ENCODE measurements around the gene MAP3K13. TPM values are rescaled to one million over a fixed set of nuclear protein-coding genes. Genes with fewer than 3 reads are reported as not detected.

The MAP3K13 gene
- total RNA-seq, 1 experiment from 2014 or later = 9.1 TPM

DNA sequence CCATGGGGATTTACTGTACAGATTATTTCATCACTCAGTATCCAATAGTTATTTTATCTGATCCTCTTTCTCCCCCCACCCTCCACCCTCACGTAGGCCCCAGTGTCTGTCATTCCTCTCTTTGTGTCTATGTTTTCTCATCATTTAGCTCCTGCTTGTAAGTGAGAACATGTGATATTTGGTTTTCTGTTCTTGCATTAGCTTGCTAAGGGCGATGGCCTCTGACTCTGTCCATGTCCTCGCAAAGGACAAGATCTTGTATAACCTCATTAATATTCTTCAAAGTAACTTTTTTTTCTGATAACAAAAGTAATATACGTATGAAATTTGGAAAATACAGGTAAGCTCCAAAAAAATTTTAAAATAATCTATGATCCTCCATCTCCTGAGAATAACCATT lies 67.4 kb downstream of the MAP3K13 start (continued):
- TF ChIP-seq ETV6 (CRISPR knock-in tag; IDR thresholded peaks at IDR 0.05) (no peak), IRF2 (CRISPR knock-in tag; IDR thresholded peaks at IDR 0.05; ENCODE audit: borderline replicate concordance, low read depth) (no peak), PRRX2 (CRISPR knock-in tag; IDR thresholded peaks at IDR 0.05) (no peak), ZBTB21 (CRISPR knock-in tag; IDR thresholded peaks at IDR 0.05; ENCODE audit: borderline replicate concordance) (no peak), TEAD4 (CRISPR knock-in tag; IDR thresholded peaks at IDR 0.05) (no peak), ELF4 (CRISPR knock-in tag; IDR thresholded peaks at IDR 0.05; ENCODE audit: low read depth) (no peak), FOXP1 (CRISPR knock-in tag; IDR thresholded peaks at IDR 0.05; ENCODE audit: borderline replicate concordance) (no peak)
- TF ChIP-seq, protein P1, sequence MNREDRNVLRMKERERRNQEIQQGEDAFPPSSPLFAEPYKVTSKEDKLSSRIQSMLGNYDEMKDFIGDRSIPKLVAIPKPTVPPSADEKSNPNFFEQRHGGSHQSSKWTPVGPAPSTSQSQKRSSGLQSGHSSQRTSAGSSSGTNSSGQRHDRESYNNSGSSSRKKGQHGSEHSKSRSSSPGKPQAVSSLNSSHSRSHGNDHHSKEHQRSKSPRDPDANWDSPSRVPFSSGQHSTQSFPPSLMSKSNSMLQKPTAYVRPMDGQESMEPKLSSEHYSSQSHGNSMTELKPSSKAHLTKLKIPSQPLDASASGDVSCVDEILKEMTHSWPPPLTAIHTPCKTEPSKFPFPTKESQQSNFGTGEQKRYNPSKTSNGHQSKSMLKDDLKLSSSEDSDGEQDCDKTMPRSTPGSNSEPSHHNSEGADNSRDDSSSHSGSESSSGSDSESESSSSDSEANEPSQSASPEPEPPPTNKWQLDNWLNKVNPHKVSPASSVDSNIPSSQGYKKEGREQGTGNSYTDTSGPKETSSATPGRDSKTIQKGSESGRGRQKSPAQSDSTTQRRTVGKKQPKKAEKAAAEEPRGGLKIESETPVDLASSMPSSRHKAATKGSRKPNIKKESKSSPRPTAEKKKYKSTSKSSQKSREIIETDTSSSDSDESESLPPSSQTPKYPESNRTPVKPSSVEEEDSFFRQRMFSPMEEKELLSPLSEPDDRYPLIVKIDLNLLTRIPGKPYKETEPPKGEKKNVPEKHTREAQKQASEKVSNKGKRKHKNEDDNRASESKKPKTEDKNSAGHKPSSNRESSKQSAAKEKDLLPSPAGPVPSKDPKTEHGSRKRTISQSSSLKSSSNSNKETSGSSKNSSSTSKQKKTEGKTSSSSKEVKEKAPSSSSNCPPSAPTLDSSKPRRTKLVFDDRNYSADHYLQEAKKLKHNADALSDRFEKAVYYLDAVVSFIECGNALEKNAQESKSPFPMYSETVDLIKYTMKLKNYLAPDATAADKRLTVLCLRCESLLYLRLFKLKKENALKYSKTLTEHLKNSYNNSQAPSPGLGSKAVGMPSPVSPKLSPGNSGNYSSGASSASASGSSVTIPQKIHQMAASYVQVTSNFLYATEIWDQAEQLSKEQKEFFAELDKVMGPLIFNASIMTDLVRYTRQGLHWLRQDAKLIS (CRISPR knock-in tag; IDR thresholded peaks at IDR 0.05; ENCODE audit: borderline replicate concordance) = no peak

DNA sequence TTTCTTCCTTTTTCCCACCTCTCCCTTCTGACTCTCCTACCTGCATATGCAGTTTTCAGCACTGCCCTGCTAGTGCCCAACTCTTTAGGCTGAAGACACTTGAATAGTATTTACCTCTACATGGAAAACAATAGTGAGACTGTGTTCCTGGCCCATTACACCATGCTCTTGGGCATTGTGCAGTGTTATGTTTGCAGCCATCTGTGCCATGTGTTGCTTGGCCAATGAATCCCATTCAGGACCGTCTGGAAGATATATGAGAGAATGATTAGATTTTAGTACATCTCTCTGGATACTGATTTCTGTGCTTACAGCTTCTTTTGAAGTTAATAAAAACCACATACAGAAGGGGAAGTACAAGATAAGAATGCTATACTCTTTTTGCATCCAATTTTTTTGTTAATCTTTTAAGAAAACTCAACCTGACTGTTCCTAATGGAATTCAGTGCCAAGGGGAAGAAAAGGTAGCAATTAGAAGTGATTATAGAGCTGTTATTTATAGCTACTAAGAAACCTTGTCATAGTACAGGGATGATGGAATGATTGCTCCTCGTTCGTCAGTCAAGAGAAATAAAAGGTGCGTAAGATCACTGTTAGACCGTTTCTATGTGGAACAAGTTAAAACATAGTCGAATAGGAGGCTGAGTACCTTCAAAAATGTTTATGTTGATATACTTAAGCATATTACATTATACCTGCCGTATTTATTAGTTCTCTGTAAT lies 77.0 kb downstream of the MAP3K13 start:
- no peaks in the 10 kb centered on the region for H3K4me1 Mint-ChIP-seq
- POLR2A ChIA-PET = no interaction called here
- ATAC-seq (no peak), DNase-seq (ENCODE audit: low spot score) (no peak)
- H3K27me3 Mint-ChIP-seq (ENCODE audit: low read depth) = no peaks in the 10 kb centered on the region; the same call in 1 of the 2 replicates
- TF ChIP-seq ZNF423 (CRISPR knock-in tag; IDR thresholded peaks at IDR 0.05) = no peak
- TF ChIP-seq, protein P2, sequence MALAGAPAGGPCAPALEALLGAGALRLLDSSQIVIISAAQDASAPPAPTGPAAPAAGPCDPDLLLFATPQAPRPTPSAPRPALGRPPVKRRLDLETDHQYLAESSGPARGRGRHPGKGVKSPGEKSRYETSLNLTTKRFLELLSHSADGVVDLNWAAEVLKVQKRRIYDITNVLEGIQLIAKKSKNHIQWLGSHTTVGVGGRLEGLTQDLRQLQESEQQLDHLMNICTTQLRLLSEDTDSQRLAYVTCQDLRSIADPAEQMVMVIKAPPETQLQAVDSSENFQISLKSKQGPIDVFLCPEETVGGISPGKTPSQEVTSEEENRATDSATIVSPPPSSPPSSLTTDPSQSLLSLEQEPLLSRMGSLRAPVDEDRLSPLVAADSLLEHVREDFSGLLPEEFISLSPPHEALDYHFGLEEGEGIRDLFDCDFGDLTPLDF (CRISPR knock-in tag; IDR thresholded peaks at IDR 0.05) = no peak
- TF ChIP-seq, protein P3, sequence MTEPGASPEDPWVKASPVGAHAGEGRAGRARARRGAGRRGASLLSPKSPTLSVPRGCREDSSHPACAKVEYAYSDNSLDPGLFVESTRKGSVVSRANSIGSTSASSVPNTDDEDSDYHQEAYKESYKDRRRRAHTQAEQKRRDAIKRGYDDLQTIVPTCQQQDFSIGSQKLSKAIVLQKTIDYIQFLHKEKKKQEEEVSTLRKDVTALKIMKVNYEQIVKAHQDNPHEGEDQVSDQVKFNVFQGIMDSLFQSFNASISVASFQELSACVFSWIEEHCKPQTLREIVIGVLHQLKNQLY (CRISPR knock-in tag; IDR thresholded peaks at IDR 0.05) = no peak
- TF ChIP-seq ZNF138 (CRISPR knock-in tag; conservative IDR thresholded peaks at IDR 0.05) = no peak
- no peak for TF ChIP-seq GABPB1 (CRISPR knock-in tag; IDR thresholded peaks at IDR 0.05)
- no peak for TF ChIP-seq FOXJ3 (CRISPR knock-in tag; IDR thresholded peaks at IDR 0.05; ENCODE audit: borderline replicate concordance)
- TF ChIP-seq ZNF317 (CRISPR knock-in tag; IDR thresholded peaks at IDR 0.05; ENCODE audit: borderline replicate concordance, low read depth) = no peak
- TF ChIP-seq ZNF671 (CRISPR knock-in tag; IDR thresholded peaks at IDR 0.05) = no peak
- TF ChIP-seq, protein P4, sequence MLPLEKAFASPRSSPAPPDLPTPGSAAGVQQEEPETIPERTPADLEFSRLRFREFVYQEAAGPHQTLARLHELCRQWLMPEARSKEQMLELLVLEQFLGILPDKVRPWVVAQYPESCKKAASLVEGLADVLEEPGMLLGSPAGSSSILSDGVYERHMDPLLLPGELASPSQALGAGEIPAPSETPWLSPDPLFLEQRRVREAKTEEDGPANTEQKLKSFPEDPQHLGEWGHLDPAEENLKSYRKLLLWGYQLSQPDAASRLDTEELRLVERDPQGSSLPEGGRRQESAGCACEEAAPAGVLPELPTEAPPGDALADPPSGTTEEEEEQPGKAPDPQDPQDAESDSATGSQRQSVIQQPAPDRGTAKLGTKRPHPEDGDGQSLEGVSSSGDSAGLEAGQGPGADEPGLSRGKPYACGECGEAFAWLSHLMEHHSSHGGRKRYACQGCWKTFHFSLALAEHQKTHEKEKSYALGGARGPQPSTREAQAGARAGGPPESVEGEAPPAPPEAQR (CRISPR knock-in tag; IDR thresholded peaks at IDR 0.05) = no peak
- H3K4me3 Mint-ChIP-seq = no peak overlapping the region
- no peaks in the 10 kb centered on the region for H3K36me3 Mint-ChIP-seq
- H3K9me3 Mint-ChIP-seq = no peaks in the 10 kb centered on the region
- H3K27ac Mint-ChIP-seq = no peak overlapping the region
- CTCF ChIA-PET = no interaction called here

DNA sequence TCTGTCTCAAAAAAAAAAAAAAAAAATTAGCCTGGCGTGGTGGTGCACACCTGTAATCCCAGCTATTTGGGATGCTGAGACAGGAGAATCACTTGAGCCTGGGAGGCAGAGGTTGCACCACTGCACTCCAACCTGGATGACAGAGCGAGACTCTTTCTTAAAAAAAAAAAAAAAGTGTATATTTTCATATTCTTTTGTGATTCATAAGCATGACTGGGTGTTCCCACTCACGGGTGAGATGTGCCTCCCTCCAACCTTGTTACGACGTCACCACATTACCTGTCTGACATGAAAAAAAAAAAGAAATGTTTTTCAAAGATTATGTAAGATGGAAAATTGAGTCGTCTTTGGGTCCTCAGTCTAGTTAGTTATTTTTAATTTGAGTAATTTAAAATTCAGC lies 79.1 kb downstream of the MAP3K13 start:
- Mint-ChIP-seq H3K9me3 (no peaks in the 10 kb centered on the region), H3K4me3 (no peak overlapping the region), H3K27me3 (ENCODE audit: low read depth) (no peaks in the 10 kb centered on the region; the same call in 1 of the 2 replicates), H3K36me3 (no peaks in the 10 kb centered on the region), H3K4me1 (no peaks in the 10 kb centered on the region), H3K27ac (no peak overlapping the region)
- ATAC-seq (no peak), DNase-seq (ENCODE audit: low spot score) (no peak)
- ChIA-PET CTCF (no interaction called here), POLR2A (interaction anchor here (0.7 kb wide), 1 partner anchor 10 kb away, joined by 6 read pairs; no protein-coding TSS in a partner anchor)
- TF ChIP-seq ZNF121 (CRISPR knock-in tag; IDR thresholded peaks at IDR 0.05) (no peak), KAT7 (CRISPR knock-in tag; IDR thresholded peaks at IDR 0.05; ENCODE audit: borderline replicate concordance) (no peak), ZNF219 (CRISPR knock-in tag; IDR thresholded peaks at IDR 0.05; ENCODE audit: borderline replicate concordance) (no peak), FOXJ3 (CRISPR knock-in tag; IDR thresholded peaks at IDR 0.05; ENCODE audit: borderline replicate concordance) (no peak), NFE2L1 (CRISPR knock-in tag; IDR thresholded peaks at IDR 0.05) (no peak)
- TF ChIP-seq, protein P5, sequence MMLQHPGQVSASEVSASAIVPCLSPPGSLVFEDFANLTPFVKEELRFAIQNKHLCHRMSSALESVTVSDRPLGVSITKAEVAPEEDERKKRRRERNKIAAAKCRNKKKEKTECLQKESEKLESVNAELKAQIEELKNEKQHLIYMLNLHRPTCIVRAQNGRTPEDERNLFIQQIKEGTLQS (CRISPR knock-in tag; conservative IDR thresholded peaks at IDR 0.05) = no peak
- TF ChIP-seq, protein P6, sequence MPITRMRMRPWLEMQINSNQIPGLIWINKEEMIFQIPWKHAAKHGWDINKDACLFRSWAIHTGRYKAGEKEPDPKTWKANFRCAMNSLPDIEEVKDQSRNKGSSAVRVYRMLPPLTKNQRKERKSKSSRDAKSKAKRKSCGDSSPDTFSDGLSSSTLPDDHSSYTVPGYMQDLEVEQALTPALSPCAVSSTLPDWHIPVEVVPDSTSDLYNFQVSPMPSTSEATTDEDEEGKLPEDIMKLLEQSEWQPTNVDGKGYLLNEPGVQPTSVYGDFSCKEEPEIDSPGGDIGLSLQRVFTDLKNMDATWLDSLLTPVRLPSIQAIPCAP (CRISPR knock-in tag; IDR thresholded peaks at IDR 0.05) = no peak
- TF ChIP-seq, protein P7, sequence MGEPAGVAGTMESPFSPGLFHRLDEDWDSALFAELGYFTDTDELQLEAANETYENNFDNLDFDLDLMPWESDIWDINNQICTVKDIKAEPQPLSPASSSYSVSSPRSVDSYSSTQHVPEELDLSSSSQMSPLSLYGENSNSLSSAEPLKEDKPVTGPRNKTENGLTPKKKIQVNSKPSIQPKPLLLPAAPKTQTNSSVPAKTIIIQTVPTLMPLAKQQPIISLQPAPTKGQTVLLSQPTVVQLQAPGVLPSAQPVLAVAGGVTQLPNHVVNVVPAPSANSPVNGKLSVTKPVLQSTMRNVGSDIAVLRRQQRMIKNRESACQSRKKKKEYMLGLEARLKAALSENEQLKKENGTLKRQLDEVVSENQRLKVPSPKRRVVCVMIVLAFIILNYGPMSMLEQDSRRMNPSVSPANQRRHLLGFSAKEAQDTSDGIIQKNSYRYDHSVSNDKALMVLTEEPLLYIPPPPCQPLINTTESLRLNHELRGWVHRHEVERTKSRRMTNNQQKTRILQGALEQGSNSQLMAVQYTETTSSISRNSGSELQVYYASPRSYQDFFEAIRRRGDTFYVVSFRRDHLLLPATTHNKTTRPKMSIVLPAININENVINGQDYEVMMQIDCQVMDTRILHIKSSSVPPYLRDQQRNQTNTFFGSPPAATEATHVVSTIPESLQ (CRISPR knock-in tag; IDR thresholded peaks at IDR 0.05) = no peak

All from WTC11 (cell line).